Measurements from ENCODE around the gene RFX1. TPM values are rescaled to one million over a fixed set of nuclear protein-coding genes. Genes with fewer than 3 reads are reported as not detected.
"Not testable (repeated sequence)": the region's sequence is repeated elsewhere in the genome, so short reads cannot be mapped to it uniquely, and the experiment has no call there.

The RFX1 gene
- total and polyA plus RNA-seq, 9 of the 15 experiments (the other 6 are each of a cell fraction or from before 2014, with no cell fraction given): 0.14 to 19.3 (median 1.2) TPM

GRCh38 chr19:14042659-14043608 lies 36.8 kb upstream of the RFX1 start (continued):
- TF ChIP-seq REST (IDR thresholded peaks at IDR 0.05; ENCODE audit: borderline replicate concordance): peak; percentile 54; the same call in 1 of the 2 replicates
- not testable (repeated sequence) for TF ChIP-seq REST (CRISPR knock-in tag; IDR thresholded peaks at IDR 0.05; ENCODE audit: low read depth)
- TF ChIP-seq NRF1 (conservative IDR thresholded peaks at IDR 0.05 in 1 of 2, IDR thresholded peaks at IDR 0.05 in 1 of 2): 0 out of 4 replicates have a peak, but pooled peaks of 1 of the 2 experiments have one; percentile 7
- TF ChIP-seq MAZ (CRISPR knock-in tag; conservative IDR thresholded peaks at IDR 0.05 in 1 of 2, IDR thresholded peaks at IDR 0.05 in 1 of 2): peak in 1 of 2 experiments; percentile 49; a peak in 2 of 4 replicates
- TF ChIP-seq TFAP4 (CRISPR knock-in tag; IDR thresholded peaks at IDR 0.05; ENCODE audit: borderline replicate concordance): 0 out of 2 replicates have a peak, but pooled peaks have one; percentile 28
- TF ChIP-seq RFX1 (IDR thresholded peaks at IDR 0.05): peak; percentile 78
- TF ChIP-seq ZNF639 (CRISPR knock-in tag; conservative IDR thresholded peaks at IDR 0.05 in 1 of 2, IDR thresholded peaks at IDR 0.05 in 1 of 2): 0 out of 4 replicates have a peak, but pooled peaks of 1 of the 2 experiments have one; percentile 38
- TF ChIP-seq L3MBTL2 (IDR thresholded peaks at IDR 0.05): 0 out of 2 replicates have a peak, but pooled peaks have one; percentile 23
- TF ChIP-seq ETV1 (tag; conservative IDR thresholded peaks at IDR 0.05; ENCODE audit: low read depth): peak; percentile 52; the same call in 1 of the 2 replicates
- peak; percentile 30; the same call in 1 of the 2 replicates for TF ChIP-seq CTBP1 (IDR thresholded peaks at IDR 0.05; ENCODE audit: borderline replicate concordance)
